NCI-H1694 (cell line): ENCODE data around the gene ANKRD65.
"Not testable (repeated sequence)": the region's sequence is repeated elsewhere in the genome, so short reads cannot be mapped to it uniquely, and the experiment has no call there.

Experiments used
- DNase-seq: peaks from one replicate; lab custom pipeline; 2025; lab: John Stamatoyannopoulos, UW

The ANKRD65 gene

DNA sequence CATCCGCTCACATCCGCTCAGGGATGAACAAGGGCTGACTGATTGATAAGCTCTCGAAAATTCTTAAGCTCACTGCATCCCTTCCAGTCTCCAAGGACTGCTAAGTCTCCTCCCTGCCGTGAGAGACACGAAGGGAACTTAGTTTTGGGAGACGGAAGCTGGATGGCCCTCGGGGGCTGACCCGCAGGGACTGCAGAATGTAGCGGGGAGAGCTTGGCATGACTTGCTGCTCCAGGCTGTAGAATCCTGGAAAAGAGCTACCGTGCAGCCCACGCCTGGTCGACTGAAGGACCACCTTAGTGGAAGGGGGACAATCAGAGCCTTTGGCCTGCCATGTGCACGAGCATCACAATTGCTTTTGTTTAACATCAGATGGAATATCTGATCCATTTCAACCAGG, 5.3 kb downstream of the ANKRD65 start:
- no peak for DNase-seq

DNA sequence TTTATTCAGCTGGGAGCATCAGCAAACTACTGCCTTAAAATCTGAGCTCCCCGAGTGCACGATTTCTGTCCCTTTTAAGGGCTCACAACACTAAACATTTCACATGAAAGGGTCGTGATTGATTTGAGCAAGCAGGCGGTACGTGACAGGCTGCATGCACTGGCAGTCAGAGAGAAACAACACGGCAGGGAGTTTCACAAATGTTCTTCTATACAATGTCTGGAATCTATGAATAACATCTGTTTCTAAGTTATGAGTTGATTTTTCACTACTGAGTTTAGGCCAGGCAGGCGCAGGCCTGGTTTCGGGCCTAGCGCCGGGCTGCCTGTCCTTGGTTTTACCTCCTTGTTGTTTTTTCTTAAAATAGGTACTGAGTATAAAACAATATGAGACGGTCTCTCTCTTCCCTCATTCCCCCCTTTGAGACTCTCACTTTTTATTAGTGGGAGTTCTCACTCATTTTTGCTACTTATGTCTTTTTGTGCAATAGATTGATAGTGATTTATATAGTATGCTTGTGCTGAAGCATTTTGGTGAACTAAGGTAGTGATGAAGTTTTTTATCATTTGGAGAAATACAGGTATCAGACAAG, 8.7 kb downstream of the ANKRD65 start:
- not testable (repeated sequence) for DNase-seq

DNA sequence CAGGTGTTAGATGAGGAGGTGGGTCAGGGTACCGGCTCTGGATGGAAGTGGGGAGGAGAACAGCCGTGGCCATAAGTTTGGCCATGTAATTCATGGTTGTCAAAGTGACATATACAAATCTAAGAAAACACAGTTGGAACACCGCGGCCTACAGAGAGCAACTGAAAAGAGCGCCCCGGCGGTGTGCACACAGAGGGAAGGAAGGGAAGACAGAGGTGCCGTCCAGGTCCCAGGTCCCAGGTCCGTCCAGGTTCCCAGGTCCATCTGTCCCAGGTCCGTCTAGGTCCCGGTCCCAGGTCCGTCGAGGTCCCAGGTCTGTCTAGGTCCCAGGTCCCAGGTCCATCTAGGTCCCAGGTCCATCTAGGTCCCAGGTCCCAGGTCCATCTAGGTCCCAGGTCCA, 9.4 kb downstream of the ANKRD65 start:
- DNase-seq: no peak

DNA sequence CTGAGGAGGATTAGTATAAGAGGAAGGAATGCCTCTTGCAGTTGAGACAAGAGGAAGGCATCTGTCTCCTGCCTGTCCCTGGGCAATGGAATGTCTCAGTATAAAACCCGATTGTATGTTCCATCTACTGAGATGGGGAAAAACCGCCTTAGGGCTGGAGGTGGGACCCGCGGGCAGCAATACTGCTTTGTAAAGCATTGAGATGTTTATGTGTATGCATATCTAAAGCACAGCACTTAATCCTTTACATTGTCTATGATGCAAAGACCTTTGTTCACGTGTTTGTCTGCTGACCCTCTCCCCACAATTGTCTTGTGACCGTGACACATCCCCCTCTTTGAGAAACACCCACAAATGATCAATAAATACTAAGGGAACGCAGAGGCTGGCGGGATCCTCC, 10.8 kb downstream of the ANKRD65 start:
- not testable (repeated sequence) for DNase-seq

DNA sequence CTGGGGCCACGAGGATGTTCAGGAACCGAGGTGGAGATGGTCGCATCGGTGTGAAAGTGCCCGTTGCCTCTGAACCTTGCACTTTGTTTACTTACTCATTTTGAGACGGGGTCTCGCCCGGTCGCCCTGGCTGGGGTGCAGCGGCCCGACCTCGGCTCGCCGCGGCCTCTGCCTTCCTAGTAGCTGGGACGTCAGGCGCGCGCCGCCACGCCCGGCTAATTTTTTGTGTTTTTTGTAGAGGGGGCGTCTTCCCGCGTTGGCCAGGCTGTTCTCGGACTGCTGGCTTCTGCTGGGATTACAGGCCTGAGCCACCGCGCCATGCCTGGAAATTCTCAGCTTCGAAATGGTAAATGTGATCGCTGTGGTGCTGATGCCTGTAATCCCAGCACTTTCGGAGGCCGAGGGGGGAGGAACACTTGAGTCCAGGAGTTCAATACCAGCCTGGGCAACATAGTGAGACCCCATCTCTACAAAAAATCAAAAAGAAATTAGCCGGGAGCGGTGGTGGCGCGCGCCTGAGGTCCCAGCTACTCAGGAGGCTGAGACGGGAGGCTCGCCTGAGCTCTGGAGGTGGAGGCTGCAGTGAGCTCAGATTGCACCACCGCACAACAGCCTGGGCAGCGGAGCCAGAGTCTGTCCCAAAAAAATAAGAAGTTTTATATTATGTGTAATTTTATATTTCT, 13.3 kb downstream of the ANKRD65 start:
- no peak for DNase-seq

DNA sequence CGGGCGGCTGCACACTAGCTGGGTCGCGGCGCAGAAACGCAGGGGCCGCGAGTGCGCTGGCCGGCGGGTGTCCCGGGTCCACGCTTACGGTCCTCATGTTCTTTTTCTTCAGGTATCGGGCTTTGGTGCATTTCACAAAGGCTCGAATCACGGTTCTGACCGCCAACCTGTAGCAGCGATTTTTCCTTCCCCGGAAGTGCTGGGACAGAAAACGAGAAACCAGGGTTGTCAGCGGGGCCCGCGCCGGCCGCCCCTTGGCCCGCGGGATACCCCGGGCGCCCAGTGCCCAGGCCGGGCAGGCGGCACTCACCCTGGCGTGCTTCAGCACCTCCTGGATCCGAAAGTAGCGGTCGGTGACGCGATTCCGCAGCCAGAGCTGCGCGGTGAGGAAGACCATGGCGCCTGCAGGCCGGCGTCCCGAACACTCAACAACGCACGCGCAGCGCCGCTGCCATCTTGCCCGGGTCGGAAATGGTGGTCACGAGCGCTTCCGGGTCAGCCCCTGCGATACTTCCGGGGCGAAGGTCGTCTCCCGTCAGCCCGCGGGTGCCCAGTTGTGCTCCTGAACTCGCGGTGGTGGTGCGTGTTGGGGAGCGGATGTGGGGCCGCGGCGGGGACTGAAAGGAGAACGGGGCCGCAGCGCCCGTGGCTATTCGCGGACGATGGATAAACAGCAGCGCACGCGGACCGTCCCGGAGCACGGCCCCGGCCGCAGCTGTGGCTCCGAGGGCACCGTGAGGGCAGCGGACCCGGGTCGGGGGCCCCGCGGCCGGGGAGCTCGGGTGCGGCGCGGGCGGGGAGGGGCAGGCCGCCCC, 14.0 kb downstream of the ANKRD65 start, which contains the start of gene MRPL20:
Gene MRPL20 (minus strand): TSS at position 473 of the 815 bp plus-strand sequence. CDS start 76 bp downstream, at position 397.
- DNase-seq: peak; percentile 67

DNA sequence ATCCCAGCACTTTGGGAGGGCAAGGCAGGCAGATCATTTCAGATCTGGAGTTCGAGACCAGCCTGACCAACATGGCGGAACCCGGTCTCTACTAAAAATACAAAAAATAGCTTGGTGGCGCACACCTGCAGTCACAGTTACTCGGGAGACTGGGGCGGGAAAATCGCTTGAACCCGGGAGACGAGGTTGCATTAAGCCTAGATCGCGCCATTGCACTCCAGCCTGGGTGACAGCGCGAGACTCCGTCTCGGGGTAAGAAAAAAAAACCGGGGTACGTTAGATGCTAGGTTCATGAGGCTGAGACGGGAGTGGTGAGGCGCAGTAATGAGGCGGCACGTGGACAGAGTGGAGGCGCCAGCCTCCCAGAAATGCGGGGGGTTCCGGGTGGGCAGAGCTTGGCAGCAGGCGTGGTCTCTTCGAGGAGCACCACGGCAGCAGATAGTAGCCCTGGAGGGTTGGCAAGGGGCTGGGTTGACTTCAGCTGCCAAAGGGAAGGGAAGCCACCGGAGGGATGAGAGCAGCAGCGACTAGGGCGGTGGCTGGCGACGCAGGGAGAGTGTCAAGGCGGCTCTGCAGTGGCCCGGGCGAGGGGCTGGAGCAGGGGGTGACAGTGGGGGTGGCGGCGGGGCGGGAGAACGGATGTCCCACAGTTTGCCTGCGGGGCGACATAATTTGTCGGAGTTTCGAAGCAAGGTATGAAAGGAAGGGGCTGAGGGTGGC, 14.8 kb downstream of the ANKRD65 start:
- no peak for DNase-seq

DNA sequence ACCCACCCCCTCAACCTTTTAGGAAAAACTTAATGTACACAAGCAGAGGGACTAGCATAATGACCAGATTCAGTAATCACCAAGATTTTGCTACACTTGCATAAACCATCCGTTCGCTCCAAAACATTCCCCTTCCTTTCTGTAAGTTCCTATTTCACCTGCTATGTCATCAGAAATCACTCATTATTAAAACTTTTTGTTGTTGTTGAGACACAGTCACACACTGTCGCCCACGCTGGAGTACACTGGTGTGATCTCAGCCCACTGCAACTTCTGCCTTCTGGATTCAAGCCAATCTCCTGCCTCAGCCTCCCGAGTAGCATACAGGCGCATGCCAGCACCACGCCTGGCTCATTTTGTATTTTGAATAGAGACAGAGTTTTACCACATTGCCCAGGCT, 17.4 kb downstream of the ANKRD65 start:
- DNase-seq: no peak

DNA sequence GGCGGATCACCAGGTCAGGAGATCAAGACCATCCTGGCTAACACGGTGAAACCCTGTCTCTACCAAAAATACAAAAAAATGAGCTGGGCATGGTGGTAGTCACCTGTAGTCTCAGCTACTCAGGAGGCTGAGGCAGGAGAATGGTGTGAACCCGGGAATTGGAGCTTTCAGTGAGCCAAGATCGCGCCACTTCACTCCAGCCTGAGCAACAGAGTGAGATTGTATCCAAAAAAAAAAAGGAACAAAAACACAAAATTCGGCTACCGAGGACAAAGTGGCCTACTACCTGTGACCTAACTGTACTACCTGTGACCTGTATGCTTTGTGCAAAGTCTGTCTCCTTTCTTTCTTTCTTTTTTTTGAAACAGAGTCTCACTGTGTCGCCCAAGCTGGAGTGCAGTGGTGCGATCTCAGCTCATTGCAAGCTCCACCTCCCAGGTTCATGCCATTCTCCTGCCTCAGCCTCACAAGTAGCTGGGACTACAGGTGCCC, 18.1 kb downstream of the ANKRD65 start:
- not testable (repeated sequence) for DNase-seq

DNA sequence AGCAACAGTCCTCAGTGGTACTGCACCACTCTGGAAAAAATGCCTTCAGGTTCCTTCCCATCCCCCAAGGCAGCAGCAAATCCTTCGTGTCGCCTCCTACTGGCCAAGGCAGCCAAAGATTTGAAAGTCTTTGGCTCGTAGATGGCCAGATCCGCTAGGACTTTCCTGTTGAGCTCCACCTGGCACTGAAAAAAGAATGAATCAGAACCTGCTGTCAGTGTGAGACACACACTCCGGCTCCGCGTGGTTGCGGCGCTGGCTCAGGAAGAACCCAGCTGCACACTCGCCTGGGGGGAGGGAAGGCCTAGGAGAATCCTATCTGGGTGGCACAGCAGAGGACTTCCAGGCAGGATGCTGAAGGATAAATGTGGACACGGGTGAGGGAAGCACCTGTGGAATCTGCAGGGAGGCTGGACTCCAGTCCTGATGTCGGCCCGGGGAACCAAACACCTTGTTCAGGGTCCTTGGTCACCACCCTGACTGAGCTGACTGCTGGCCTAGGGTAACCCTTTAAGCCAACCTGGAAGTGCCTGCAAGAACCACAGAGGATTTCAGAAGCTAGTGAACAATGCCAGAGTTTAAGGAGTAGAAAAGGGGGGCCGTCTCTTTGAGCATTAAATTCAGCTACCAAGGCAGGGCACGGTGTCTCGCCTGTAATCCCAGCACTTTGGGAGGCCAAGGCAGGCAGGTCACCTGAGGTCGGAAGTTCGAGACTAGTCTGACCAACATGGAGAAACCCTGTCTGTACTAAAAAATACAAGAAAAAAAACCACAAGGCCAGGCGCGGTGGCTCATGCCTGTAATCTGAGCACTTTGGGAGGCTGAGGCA, 18.8 kb downstream of the ANKRD65 start:
- DNase-seq: no peak

DNA sequence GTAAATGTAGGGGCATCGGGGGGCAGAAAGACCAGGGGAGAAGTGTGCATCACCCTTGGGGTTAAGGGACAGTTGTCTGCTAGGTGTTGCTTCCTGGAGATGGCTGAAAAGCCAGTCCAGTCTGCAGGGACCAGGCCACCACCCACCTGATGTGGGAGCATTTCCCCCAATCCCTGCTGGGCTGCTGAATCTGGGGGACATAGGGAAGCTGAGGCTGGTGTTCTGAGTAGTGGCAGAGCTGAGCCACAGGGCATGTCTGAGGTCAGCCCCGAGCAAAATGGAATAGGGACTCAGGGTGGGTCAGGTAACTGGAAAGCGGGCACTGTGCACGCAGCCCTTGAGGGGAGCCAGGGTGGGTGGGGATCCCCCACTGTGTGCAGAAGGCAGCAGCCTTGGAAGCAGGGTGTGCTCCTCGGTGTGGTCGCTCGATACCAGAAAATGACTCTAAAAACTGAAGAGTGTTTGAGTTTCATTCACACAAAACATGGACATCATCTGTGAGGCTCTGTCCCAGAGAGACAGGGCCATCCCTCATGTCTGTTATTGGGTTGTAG, 19.5 kb downstream of the ANKRD65 start:
- DNase-seq: no peak

DNA sequence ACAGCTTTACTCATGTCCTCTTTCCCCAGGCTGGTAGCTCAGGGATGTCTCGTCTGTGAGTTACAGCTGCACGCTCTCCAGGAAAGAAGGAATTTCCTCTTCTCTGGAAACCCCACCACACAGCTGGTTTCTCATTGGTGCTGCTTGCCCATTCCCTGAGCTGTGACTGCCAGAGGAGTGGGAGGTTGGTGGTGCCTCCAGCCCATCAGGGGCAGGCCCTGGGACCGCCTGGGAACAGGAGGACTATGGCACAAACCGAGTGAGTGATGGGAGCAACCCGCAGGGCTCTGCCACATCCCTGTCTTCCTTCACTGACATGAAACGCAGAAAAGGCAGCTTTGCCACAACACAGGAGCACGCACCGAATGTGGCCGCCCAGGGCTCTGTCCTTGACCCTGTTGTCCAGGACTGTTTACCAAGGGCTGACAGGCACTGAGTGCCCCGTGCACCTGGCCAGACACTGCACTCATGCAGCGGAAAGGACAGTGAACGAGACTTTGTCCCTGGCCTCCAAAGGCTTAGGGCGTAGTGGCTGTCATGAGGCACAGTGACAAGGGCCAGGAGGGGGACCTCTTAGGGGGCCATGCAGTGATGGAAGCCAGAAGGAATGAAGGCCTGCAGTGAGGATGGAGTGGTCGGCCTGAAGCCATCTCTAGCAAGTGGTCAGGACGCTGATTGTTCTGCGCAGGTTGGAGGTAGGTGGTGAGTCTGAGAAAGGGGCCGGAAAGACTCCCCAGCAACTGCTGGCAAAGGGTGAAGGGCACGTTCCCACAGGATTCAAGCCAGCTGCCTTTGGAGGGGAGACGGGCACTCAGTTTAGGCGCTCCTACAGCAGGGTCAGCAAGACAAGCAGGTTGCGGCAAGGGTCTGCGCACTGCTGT, 20.3 kb downstream of the ANKRD65 start:
- no peak for DNase-seq

DNA sequence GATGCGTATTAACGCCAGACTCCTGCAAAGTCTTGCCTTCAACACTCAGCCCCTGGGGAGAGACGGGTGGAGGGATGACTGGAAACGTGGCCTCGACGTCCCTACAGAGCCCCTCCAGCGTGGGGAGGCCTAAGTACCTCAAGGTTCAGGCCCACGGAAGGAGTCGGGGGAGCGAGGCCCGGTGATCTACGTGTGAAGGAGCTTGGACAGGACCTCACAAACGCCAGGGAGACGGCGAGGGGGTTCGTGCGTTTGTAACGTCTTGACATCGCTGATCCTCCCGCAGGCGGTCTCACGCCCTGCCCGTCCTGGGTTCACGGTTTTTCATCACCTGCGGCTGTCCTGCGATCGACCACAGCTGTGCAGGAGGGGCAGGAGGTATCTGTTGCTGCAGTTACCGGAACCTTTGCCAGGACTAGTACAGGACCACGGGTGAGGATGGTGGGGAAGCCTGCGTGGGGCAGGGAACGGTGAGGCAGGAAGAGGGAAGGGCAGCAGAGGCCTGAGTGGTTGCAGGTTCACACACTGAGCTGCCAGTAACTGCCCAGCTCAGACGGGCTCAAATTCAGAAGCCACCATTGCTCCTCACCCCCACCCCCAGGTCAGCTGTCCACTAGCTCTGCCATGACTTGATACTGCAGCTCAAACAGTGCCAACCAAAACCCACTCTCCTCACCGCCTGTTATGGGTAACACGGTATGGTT, 21.1 kb downstream of the ANKRD65 start:
- no peak for DNase-seq

DNA sequence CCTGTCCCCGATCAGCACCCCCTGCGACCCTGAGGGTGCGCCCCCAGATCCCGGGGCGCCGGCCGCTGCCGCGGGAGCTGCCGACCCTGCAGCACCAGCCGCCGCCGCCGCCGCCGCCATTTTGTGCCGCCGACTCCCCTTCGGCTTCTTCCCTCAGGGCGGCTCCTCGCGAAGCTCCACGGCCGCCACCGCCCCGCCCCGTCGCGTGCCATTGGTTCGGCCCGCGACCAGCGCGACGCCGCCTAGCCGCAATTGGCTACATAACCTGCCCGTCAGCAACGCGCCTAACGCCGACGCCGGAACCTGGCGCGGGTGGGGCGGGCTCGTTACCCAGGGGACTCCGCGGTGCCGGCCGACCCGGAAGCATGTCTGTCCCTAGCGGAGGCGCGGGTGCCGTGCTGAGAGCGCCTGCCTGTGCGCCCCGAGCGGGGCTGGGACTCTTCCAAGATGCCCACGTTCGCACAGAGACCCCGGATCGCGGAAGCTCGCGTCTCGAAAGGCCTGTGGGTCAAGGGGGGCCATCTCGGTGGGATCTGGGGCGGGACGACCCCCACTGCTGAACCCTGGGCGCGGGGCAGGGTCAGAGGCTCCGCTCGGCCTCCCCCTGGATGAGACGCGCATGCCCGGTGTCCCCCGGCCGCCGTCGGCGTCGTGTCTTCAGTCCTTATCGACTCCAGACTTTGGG, 21.7 kb downstream of the ANKRD65 start, which contains the start of gene CCNL2:
Gene CCNL2 (minus strand): TSS at position 149 of the 685 bp plus-strand sequence. CDS start 29 bp downstream, at position 120.
- peak; percentile 80 for DNase-seq

DNA sequence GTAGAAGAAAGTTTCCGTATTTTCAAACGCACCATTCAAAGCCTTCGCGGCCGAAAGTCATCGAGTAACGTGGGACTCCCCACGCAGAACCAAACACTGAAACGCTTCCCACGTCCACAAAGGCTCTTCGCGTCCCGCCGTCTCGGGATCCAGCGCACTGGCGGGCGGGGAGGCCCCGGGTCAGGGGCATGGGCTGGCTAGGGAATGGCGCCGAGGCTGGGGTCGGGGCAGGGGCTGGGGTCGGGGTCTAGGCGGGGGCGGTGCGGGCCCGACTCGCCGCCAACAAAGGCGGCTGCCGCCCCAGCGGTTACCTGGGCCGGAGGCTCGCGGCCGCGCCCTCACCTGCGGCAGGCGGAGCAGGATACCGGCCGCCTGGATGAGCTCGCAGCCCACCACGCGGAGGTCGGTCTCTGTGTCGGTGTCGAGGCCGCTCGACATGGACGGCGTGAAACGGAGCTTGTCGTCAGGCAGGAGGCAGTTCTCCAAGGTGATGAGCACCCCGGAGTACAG, 22.3 kb downstream of the ANKRD65 start:
- DNase-seq: no peak

DNA sequence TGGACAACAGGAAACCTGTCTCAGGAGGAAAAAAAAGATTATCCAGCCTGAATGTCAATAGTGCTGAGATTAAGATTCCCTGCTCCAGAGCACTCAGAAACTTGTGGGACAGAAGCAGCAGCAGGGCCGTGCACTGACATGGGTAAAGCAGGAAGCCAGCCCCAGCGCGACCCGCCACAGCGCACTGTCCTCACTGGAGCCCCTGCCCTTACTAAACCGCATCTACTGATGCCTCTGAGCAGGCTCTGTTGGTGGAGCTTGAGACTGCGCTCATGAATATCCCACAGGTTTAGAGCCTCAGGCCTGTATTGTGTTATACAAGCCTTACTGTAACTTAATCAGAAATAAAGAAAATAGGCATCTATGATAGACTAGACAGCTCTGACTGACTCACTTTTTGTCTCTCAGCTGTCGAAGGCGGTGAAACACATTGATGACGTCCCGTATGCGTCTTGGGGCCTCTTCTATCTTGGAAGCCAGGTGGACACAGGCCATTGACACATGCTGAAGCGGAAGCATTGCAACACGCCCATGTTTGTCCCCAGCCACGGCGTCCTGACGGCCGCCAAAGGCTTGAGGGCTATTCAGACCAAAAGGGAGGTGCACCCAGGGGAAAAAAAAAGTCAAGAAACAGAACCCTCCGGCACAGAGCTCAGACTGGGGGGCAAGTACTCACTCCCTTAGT, 23.1 kb downstream of the ANKRD65 start:
- DNase-seq: no peak

DNA sequence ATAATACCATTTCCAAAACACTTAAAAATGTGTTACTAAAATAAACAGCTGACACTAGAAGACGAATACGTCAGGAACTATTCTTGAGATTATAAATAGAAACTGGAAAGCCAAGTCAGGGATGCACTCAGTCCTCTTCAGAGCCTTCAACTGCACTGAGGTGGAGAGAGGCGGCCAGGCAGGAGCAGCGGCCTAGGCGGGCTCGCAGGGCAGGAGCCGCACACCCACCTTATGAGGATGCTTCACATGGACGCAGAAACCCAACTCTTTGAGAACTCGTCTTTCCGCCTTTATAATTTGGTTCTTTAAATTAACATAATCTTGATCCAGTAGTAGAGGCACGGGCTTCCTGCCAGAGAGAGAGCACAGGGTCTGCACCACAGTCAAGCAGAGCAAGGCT, 25.9 kb downstream of the ANKRD65 start:
- DNase-seq: no peak

DNA sequence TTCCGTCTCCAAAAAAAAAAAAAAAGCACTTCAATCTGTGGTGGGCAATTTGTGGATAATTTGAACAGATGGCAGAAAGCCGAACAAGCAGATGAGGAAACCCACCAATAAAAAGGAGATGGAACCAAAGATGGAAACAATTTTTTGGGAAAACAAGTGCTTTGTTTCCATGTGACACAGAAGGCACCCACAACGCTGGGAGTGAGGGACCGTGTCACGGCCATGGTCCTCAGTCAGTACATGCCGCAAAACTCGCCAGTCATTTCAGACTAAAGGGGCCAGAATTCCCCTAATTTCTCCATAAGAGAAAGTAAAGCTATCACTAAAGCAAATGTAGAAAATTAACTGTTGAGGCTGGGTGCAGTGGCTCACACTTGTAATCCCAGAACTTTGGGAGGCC, 27.0 kb downstream of the ANKRD65 start:
- no peak for DNase-seq
